PC-3 (cell line): ENCODE results near the gene UBFD1.

Experiments used
- CTCF ChIP-seq: fragments of 300-600 bp; sonication (generic); conservative IDR thresholded peaks from 2 replicates; pipeline ENCODE4 v1.5.1; 2017; ENCODE audit warnings: antibody characterized with exemption, low read depth, mild to moderate bottlenecking, low read length
- EZH2 ChIP-seq: fragments of 300-600 bp; sonication (generic); IDR thresholded peaks from one replicate; pipeline ENCODE4 v1.6.1; 2017; ENCODE audit warnings: antibody characterized with exemption, mild to moderate bottlenecking, low read length; ENCODE audit not compliant: unreplicated experiment

- TF ChIP-seq CTCF (no peak), EZH2 (no peak)
These were observed 13.6 kb downstream of the UBFD1 start for GRCh38 chr16:23570992-23571632.
